ENCODE results near the gene NAT14.

DNA sequence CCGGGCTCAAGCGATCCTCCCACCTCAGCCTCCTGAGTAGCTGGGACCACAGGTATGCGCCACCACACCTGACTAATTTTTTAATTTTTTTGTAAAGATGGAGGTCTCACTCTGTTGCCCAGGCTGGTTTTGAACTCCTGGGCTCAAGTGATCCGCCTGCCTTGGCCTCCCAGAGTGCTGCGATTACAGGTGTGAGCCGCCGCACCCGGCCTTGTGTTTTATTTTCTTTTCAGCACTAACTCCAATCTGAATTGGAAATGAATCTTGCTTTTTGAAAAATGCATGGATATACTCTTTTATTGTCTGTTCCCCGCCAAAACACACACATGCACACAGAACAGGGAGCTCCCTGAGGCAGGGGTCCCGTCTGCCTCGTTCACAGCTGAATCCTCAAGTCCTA, 22.3 kb upstream of the NAT14 start:
- TF ChIP-seq, protein P1, sequence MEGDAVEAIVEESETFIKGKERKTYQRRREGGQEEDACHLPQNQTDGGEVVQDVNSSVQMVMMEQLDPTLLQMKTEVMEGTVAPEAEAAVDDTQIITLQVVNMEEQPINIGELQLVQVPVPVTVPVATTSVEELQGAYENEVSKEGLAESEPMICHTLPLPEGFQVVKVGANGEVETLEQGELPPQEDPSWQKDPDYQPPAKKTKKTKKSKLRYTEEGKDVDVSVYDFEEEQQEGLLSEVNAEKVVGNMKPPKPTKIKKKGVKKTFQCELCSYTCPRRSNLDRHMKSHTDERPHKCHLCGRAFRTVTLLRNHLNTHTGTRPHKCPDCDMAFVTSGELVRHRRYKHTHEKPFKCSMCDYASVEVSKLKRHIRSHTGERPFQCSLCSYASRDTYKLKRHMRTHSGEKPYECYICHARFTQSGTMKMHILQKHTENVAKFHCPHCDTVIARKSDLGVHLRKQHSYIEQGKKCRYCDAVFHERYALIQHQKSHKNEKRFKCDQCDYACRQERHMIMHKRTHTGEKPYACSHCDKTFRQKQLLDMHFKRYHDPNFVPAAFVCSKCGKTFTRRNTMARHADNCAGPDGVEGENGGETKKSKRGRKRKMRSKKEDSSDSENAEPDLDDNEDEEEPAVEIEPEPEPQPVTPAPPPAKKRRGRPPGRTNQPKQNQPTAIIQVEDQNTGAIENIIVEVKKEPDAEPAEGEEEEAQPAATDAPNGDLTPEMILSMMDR (IDR thresholded peaks at IDR 0.05): no peak
- TF ChIP-seq EP300 (IDR thresholded peaks at IDR 0.05): no peak
- TF ChIP-seq POLR2AphosphoS5 (IDR thresholded peaks at IDR 0.05): no peak
- TF ChIP-seq POLR2A (IDR thresholded peaks at IDR 0.05): no peak

Data from stomach (tissue), 4 donors.